Anterior cingulate cortex (tissue), 58 donors: Measurements from ENCODE around the gene GFI1B.
A peak's percentile ranks its signal among the peaks of the same experiment; 100 is the strongest.

ENCODE experiments used
- DNase-seq, 58 donors: peaks; one replicate each; lab custom pipeline; 2025; lab: John Stamatoyannopoulos, UW

The GFI1B gene

GRCh38 chr9:133005957-133006356 is 27.5 kb downstream of the GFI1B start:
- no peak for DNase-seq

GRCh38 chr9:133006731-133007352 is 28.3 kb downstream of the GFI1B start:
- DNase-seq, result no peak

DNA sequence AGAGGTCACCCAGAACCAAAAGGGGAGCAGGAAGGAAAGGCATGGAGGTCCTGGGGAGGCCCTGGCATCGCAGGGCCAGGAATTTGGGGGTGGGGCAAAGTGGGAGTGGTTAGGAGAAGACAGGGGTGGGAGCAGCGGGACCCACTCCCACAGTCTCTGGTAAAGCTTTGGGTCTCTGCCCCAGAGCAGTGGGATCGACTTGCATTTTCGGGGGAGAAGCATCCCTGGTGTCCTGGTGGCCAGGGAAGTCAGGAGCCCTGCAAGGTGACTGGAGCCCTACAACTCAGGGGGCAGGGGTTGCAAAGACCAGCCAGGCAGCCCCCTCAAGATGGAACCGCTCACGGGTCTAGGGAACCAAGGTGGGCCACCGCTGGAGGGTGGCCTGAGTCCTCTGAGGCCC is 29.9 kb downstream of the GFI1B start:
- DNase-seq, result no peak

- DNase-seq, result no peak
Measured at GRCh38 chr9:133008824-133009223, 30.3 kb downstream of the GFI1B start.

GRCh38 chr9:133009906-133010582 is 31.6 kb downstream of the GFI1B start:
- no peak for DNase-seq

DNA sequence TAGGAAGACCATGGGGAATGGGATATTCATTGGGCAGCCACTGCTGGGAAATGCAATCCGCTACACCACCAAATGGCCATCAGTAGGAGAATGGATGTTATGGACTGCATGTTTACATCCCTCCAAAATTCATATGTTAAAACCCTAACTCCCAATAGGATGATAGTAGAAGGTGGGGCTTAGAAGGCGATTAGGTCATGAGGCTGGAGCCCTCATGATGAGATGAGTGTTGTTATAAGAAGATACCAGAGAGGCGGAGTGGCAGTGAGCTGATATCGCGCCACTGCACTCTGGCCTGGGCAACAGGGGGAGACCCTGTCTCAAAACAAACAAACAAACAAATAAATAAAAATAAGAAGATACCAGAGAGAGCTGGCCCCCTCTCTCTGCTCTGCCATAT is 36.2 kb downstream of the GFI1B start:
- no peak for DNase-seq

- no peak for DNase-seq
Measured at GRCh38 chr9:133023117-133023890, 44.8 kb downstream of the GFI1B start.

DNA sequence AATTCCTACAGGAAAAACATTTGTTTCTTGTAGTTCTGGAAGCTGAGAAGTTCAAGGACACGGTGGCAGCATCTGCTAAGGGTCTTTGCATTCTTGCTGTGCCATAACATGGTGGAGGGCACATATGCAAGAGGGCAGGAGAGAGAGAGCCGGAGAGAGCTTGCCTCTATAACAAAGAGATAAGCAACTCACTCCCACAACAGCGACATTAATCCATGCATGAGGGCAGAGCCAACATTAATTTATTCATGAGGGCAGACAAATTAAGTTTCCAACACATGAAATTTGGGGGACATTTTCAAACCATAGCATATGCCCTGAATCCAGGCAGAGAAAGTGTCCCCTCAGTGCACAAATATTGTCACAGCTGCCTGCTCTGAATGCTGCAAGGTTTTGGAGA is 47.9 kb downstream of the GFI1B start:
- DNase-seq, result no peak

DNA sequence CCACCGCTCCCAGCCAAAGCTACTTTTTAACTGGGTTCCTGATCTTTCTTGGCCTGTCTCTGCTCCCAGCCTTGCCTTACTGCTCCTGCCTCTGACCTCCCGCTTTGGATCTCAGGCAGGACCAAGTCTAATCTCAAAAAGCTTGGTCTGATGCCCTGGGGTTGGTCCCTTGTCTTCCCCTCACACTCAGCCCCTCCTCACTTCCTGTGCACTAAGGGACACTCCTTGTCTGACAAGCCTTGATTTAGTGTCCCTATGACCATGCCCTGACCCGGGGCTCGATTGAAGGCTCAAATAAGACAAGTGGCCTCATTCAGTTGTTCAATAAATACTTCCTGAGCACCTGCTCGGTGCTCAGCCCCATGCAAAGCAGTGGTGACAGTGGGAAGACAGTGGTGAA is 48.6 kb downstream of the GFI1B start:
- no peak for DNase-seq

GRCh38 chr9:133028221-133028620 is 49.7 kb downstream of the GFI1B start:
- no peak for DNase-seq

- DNase-seq, result no peak
Measured at GRCh38 chr9:133029994-133030316, 51.5 kb downstream of the GFI1B start.

- DNase-seq, result peak; percentile 75 to 100 (median 94)
Measured at GRCh38 chr9:133030317-133031129, 52.0 kb downstream of the GFI1B start, which contains the start of gene GTF3C5. Gene GTF3C5, plus strand, starts transcription at chr9:133030997. Its CDS starts 15 bp downstream, at chr9:133031012.

DNA sequence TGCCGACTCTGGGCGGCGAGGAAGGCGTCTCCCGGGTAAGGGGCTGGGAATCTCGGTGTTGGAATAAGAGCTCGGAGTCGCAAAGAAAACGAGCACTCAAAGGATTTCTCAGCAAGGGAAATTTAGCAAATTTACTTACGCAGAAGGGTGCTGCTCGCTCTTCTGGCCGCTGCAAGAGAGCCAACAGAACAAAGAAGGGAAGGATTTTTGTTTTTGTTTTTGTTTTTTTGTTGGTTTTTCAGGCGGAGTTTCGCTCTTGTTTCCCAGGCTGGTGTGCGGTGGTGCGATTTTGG is 52.6 kb downstream of the GFI1B start:
- DNase-seq, result no peak

DNA sequence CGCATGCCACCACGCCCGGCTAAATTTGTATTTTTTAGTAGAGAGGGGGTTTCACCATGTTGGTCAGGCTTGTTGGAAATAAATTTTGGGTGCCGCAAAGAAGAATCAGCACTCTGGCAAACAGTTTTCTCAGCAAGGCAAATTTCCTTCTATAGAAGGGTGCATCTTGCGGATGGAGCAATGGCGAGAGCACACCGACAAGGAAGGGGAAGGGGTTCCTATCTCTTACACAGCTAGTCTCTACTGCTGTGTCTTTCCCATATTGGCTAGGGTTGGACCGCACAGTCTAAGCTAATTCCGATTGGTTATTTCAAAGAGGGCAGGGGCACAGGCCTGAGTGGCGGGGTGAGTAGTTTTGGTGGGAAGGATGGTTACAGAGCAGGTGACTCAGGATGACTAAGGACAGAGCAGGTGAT is 53.0 kb downstream of the GFI1B start:
- DNase-seq, result no peak

DNA sequence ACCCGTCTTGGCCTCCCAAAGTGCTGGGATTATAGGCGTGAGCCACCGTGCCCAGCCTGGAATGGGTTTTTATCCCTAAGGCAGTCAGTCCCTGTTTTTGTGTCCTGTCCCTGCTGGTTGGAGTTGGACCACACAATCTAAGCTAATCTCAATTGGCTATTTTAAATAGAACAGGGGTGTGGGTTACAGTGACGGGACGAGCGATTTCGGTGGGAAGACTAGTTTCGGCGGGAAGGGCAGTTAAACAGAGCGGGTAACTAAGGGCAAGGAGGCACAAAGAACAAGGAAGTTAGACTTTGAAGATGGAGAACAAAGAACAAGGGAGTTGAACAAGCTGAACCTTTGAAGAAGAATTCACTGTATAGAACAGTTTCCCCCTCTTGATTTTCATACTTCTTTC is 53.7 kb downstream of the GFI1B start:
- DNase-seq, result no peak

DNA sequence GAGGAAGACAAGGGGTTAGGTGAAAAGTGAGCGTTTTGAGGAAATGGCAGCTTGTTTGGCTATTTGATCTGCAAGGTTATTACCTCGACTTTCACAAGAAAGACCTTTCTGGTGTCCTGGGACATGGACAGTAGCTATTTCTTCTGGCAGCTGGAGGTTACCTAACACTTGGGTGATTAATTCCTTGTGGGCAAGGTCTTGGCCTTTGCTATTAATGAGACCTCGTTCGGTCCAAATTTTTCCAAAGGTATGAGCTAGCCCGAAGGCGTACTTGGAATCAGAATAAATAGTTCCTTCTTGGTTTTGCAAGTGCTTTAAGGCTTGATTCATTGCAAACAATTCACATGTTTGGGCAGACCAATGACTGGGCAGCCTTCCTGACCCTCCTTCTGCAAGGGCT is 57.2 kb downstream of the GFI1B start:
- DNase-seq, result no peak

- DNase-seq, result no peak
Measured at GRCh38 chr9:133037775-133038515, 59.5 kb downstream of the GFI1B start.

DNA sequence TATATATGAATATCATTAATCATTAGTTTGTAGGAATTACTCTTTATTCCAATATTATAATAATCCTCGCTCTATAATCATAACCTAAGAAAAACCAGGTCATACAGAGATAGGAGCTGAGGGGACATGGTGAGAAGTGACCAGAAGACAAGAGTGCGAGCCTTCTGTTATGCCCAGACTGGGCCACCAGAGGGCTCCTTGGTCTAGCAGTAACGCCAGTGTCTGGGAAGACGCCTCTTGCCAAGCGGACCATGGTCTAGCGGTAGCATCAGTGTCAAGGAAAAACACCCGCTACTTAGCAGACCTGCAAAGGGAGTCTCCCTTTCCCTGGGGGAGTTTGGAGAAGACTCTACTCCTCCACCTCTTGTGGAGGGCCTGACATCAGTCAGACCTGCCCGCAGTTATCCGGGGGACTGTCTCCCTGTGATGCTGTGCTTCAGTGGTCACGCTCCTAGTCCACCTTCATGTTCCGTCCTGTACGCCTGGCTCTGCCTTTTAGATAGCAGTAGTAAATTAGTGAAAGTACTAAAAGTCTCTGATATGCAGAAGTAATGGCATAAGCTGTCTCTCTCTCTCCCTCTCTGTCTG is 62.5 kb downstream of the GFI1B start:
- DNase-seq, result peak in 31 of 58 donors; percentile 6 to 76 (median 44)
